Measurements from ENCODE around the gene SLC12A7.

SLC12A7 gene

GRCh38 chr5:1141834-1142233 is 30.0 kb upstream of the SLC12A7 start:
- in situ Hi-C loops (cut with MboI; ENCODE audit: low sequenced_read_pairs): no loop called here

GRCh38 chr5:1140818-1141189 is 28.9 kb upstream of the SLC12A7 start:
- in situ Hi-C loops (cut with MboI; ENCODE audit: low sequenced_read_pairs): no loop called here

- in situ Hi-C loops (cut with MboI; ENCODE audit: low sequenced_read_pairs): no loop called here
Measured at GRCh38 chr5:1140171-1140817, 28.4 kb upstream of the SLC12A7 start.

GRCh38 chr5:1139331-1140170 is 27.7 kb upstream of the SLC12A7 start:
- in situ Hi-C loops (cut with MboI; ENCODE audit: low sequenced_read_pairs): no loop called here

GRCh38 chr5:1138445-1139245 is 26.8 kb upstream of the SLC12A7 start:
- in situ Hi-C loops (cut with MboI; ENCODE audit: low sequenced_read_pairs): no loop called here

- in situ Hi-C loops (cut with MboI; ENCODE audit: low sequenced_read_pairs): no loop called here
Measured at GRCh38 chr5:1137567-1138444, 25.9 kb upstream of the SLC12A7 start.

GRCh38 chr5:1136814-1137213 is 25.0 kb upstream of the SLC12A7 start:
- in situ Hi-C loops (cut with MboI; ENCODE audit: low sequenced_read_pairs): no loop called here

DNA sequence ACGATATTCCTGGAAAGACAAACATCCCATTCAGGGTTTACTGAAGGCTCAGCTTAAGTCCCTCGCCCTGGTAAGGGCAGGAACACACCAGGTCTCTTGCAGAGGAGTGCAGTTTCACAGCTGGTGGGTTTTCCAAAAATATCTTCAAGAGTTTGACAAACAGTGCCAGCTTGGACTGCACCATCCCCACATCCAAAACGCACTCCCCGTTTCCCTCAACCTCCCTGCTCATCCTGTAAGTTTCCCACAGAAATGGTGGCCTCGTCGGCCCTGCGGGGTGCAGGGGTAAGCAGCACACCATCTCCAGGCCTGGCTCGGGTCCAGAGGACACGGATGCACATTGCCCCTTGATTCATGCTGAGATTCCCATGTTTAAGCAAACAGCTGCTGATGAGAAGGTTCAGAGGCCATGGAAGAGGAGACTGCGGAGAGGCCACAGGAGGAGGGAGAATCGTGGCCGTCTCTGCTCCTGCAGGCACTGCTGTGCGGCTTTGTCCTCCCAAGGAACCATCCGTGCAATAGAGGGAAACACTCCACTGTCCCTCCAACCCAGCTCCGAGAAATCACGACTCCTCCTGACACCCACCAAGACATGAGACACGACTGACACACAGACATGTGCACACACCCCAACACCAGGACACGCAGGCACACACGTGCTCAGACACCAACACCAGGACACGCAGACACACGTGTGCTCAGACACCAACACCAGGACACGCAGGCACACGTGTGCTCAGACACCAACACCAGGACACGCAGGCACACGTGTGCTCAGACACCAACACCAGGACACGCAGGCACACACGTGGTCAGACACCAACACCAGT is 24.0 kb upstream of the SLC12A7 start:
- in situ Hi-C loops (cut with MboI; ENCODE audit: low sequenced_read_pairs): no loop called here

DNA sequence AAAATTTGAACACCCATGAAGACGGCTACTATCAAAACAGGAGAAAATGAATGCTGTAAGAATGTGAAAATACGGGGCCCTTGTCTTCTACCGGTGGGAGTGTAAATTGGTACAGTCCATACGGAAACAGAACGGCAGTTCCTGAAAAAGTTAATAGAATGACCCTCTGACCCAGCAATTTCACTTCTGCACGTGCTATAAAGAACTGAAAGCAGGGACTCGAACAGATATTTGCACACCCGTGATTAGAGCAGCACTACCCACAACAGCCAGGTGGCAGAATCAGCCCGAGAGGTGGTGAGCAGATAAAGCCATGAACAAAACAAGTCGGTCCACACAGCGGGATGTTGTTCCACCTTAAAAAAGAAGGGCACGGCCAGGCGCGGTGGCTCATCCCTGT is 22.6 kb upstream of the SLC12A7 start:
- in situ Hi-C loops (cut with MboI; ENCODE audit: low sequenced_read_pairs): no loop called here

DNA sequence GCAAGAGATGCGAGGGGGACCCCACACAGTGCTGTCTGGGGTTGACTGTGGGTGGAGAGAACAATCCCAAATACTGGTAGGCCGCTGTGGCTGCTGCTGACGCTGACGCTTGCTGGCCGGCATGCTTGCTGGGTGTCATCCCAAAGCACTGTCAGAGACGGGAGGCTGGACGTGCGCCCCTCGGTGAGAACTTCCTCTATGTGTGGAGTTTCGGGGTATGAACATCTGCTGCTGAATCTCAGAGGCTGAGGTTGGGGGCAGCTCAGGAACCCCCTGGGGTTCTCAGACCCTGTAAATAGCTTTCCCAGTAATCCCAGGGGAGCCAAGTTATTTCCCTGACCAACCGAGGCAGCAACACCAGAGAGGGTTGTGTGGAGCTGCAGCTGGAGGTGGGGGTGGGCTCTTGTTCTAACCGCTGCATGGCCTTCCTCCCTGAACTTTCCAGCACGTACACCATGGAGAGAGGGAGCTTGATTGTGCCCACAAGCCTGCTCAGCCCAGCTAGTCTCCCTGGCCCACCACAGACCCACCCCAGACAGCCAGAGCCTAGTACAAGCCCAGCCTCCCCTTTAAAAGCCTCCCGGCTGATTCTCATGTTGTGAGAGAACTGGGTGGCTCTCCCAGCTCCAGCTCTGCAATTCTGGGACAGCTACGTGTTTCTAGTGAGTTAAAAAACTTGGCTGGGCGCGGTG is 21.8 kb upstream of the SLC12A7 start:
- in situ Hi-C loops (cut with MboI; ENCODE audit: low sequenced_read_pairs): no loop called here

GRCh38 chr5:1133108-1133507 is 21.2 kb upstream of the SLC12A7 start:
- in situ Hi-C loops (cut with MboI; ENCODE audit: low sequenced_read_pairs): no loop called here

DNA sequence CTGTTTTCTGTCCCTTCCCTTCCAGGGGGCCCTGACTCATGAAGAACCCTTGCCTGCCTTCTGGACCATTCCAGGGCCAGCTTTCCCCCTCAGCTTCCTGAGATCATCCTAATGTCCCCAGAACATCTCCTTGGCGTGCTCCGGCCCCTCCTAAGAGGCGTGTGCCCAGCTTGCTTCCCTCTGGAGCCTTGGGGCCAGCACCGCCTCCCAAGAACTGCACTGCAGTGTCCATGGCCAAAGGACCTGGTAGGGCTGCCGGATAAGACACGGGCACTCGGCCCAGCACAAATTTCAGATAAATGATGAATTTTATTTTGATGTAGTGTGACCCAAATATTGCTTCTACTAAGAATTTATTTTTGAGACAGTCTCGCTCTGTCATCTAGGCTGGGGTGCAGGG is 20.7 kb upstream of the SLC12A7 start:
- in situ Hi-C loops (cut with MboI; ENCODE audit: low sequenced_read_pairs): no loop called here

DNA sequence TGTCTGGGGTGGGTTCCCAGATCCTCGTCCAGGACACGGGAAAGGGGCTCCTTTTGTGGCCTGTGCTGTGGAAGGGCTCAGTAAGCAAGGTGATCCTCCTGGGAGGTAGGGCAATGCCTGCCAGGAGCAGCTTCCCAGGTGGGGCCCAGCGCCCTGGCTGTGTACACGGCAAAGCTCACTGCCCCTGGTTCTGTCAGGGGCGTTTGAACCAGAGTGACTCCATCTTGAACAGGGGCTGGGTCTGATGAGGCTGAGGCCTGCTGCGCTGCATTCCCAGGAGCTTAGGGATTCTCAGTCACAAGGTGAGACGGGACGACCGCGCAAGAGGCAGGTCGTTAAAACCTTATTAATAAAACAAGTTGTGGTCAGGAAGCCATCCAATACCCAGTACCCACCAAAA is 19.9 kb upstream of the SLC12A7 start:
- in situ Hi-C loops (cut with MboI; ENCODE audit: low sequenced_read_pairs): no loop called here

GRCh38 chr5:1131191-1131621 is 19.3 kb upstream of the SLC12A7 start:
- in situ Hi-C loops (cut with MboI; ENCODE audit: low sequenced_read_pairs): no loop called here

- in situ Hi-C loops (cut with MboI; ENCODE audit: low sequenced_read_pairs): no loop called here
Measured at GRCh38 chr5:1130218-1130946, 18.5 kb upstream of the SLC12A7 start.

- in situ Hi-C loops (cut with MboI; ENCODE audit: low sequenced_read_pairs): no loop called here
Measured at GRCh38 chr5:1129711-1130055, 17.8 kb upstream of the SLC12A7 start.

DNA sequence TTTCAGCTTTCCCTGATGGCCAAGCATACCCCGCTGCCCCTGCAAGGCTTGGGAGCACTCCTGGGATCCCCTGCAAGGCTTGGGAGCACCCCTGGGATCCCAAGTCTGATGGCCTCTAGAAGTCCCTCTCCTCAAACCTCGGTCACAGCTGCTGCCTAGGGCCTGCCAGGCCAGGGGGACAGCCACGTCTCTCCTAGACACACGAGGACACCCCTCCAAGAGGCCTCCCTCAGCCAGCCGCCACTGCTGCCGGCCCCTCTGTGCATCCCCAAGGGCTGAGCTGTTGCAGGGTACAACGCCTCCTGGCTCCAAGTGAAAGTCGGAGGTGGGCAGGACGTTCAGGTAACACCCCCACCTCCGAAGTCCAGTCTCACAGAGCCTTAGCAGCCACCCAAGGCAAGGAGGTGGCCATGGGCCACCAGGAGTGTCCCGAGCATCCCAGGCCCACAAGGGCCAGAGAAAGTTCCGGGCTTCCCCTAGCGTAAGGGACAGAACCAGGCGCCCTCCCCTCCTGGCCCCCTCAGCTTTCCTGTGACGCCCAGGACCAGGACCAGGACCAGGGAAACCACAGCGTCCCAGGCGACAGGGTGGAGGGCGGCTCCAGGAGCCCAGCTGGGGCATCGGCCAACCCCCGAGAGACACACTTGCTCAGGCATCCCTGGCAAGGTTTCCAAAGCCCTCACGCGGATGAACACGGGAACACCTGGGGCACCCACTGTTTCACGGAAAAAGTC is 17.3 kb upstream of the SLC12A7 start:
- in situ Hi-C loops (cut with MboI; ENCODE audit: low sequenced_read_pairs): no loop called here
